A549 (cell line): ENCODE results near the gene ANKHD1. TPM values are rescaled to one million over a fixed set of nuclear protein-coding genes. Genes with fewer than 3 reads are reported as not detected.
A peak's percentile ranks its signal among the peaks of the same experiment; 100 is the strongest.

ENCODE experiments used
- ATAC-seq, 2 experiments: fragments of 200-7000 bp in 1 of 2; fragments of >200 bp in 1 of 2; cut with Nextera tagmentation in 1 of 2; cut with Tn5 transposase in 1 of 2; 3 replicates each; pipeline versions ENCODE4 v1.8.0 to v1.9.1; 2018 to 2020; ENCODE audit warnings: mild to moderate bottlenecking in 1 of 2, moderate library complexity in 1 of 2
- CTCF ChIA-PET: fragments of 300-600 bp; sonication (Branson Sonifier 250); formaldehyde crosslinking; extraction: SDS; loops from one replicate; lab custom pipeline; 2021; ENCODE audit warnings: antibody characterized with exemption, inconsistent platforms; lab: Yijun Ruan, JAX
- POLR2A ChIA-PET: fragments of 350-600 bp; formaldehyde crosslinking; extraction: SDS; loops from one replicate; lab custom pipeline; 2021; ENCODE audit warnings: antibody characterized with exemption, inconsistent platforms; lab: Yijun Ruan, JAX
- DNase-seq, 2 experiments: peaks; one replicate each; pipeline versions ENCODE4 v3.0.0 to v3.0.0-alpha.2; 2011 to 2016; ENCODE audit warnings: low read depth in 1 of 2, low spot score in 1 of 2
- FAIRE-seq: peaks from 2 replicates; lab custom pipeline; 2011; peaks lifted over from hg19 to GRCh38; lab: Jason Lieb, UNC
- H3K27ac ChIP-seq, 2 experiments: fragments of >200 bp; sonication (Bioruptor Twin); formaldehyde crosslinking; 3 replicates each; pipeline ENCODE4 v1.5.1; 2016 to 2017
- H3K4me1 ChIP-seq: fragments of >200 bp; sonication (Bioruptor Twin); formaldehyde crosslinking; 3 replicates; pipeline ENCODE4 v1.6.1; 2016
- H3K4me2 ChIP-seq: fragments of >200 bp; sonication (Bioruptor Twin); formaldehyde crosslinking; 3 replicates; pipeline ENCODE4 v1.6.1; 2016
- H3K4me3 ChIP-seq: fragments of >200 bp; sonication (Bioruptor Twin); formaldehyde crosslinking; 3 replicates; pipeline ENCODE4 v1.5.1; 2016
- H3K9me3 ChIP-seq: fragments of >200 bp; sonication (Bioruptor Twin); formaldehyde crosslinking; 3 replicates; pipeline ENCODE4 v1.6.1; 2016
- BHLHE40 ChIP-seq: IDR thresholded peaks from 2 replicates; pipeline ENCODE4 v1.6.1; 2012; ENCODE audit warnings: low read depth, low read length, inconsistent platforms
- CEBPB ChIP-seq, 2 experiments: fragments of >200 bp in 1 of 2; sonication (Bioruptor Twin) in 1 of 2; formaldehyde crosslinking in 1 of 2; IDR thresholded peaks; 2 replicates each; pipeline ENCODE4 v1.6.1; 2012 to 2016
- EHF ChIP-seq: fragments of 250-450 bp; sonication (Bioruptor Pico); IDR thresholded peaks from 2 replicates; pipeline ENCODE4 v1.5.0; 2020; ENCODE audit warnings: mild to moderate bottlenecking
- FOSB ChIP-seq: fragments of 250-450 bp; sonication (Bioruptor Pico); IDR thresholded peaks from 2 replicates; pipeline ENCODE4 v1.5.0; 2020; ENCODE audit warnings: mild to moderate bottlenecking, moderate library complexity
- GATA3 ChIP-seq: IDR thresholded peaks from 2 replicates; pipeline ENCODE4 v1.6.1; 2012; ENCODE audit warnings: borderline replicate concordance
- HDAC2 ChIP-seq: fragments of 200-600 bp; sonication (generic); IDR thresholded peaks from 2 replicates; pipeline ENCODE4 v1.6.1; 2016
- HOXB13 ChIP-seq: fragments of 250-450 bp; sonication (Bioruptor Pico); IDR thresholded peaks from 2 replicates; pipeline ENCODE4 v1.5.0; 2020; ENCODE audit warnings: low read depth, mild to moderate bottlenecking, moderate library complexity
- HOXB5 ChIP-seq: fragments of 250-450 bp; sonication (Bioruptor Pico); IDR thresholded peaks from 2 replicates; pipeline ENCODE4 v1.5.0; 2020; ENCODE audit warnings: mild to moderate bottlenecking, moderate library complexity
- KDM5A ChIP-seq: fragments of 200-600 bp; sonication (generic); IDR thresholded peaks from 2 replicates; pipeline ENCODE4 v1.6.1; 2016; ENCODE audit warnings: antibody characterized with exemption, mild to moderate bottlenecking
- MAFK ChIP-seq: fragments of 450-650 bp; IDR thresholded peaks from 2 replicates; pipeline ENCODE4 v1.6.1; 2014; ENCODE audit not compliant: partially characterized antibody
- NPAS2 ChIP-seq: fragments of 250-450 bp; sonication (Bioruptor Pico); IDR thresholded peaks from 2 replicates; pipeline ENCODE4 v1.8.0; 2022; ENCODE audit warnings: mild to moderate bottlenecking, moderate library complexity, borderline replicate concordance
- PHF8 ChIP-seq: fragments of 200-600 bp; sonication (generic); IDR thresholded peaks from 2 replicates; pipeline ENCODE4 v1.6.1; 2016; ENCODE audit warnings: low read depth, mild to moderate bottlenecking, antibody characterized with exemption, moderate library complexity, borderline replicate concordance
- POLR2A ChIP-seq: IDR thresholded peaks from 2 replicates; pipeline ENCODE4 v1.6.1; 2012; ENCODE audit warnings: mild to moderate bottlenecking, low read length
- RARB ChIP-seq: fragments of 250-450 bp; sonication (Bioruptor Pico); IDR thresholded peaks from 2 replicates; pipeline ENCODE4 v1.8.0; 2021; ENCODE audit warnings: mild to moderate bottlenecking, moderate library complexity
- RFX5 ChIP-seq: fragments of 450-650 bp; IDR thresholded peaks from 2 replicates; pipeline ENCODE4 v1.7.1; 2014; ENCODE audit warnings: antibody characterized with exemption, mild to moderate bottlenecking, moderate library complexity
- SMC3 ChIP-seq: fragments of >200 bp; sonication (Bioruptor Twin); formaldehyde crosslinking; IDR thresholded peaks from 3 replicates; pipeline ENCODE4 v1.6.1; 2018; ENCODE audit warnings: inconsistent platforms
- SREBF2 ChIP-seq: fragments of 450-650 bp; IDR thresholded peaks from 2 replicates; pipeline ENCODE4 v1.6.1; 2014; ENCODE audit warnings: mild to moderate bottlenecking, moderate library complexity
- TFCP2L1 ChIP-seq: fragments of 250-450 bp; sonication (Bioruptor Pico); IDR thresholded peaks from 2 replicates; pipeline ENCODE4 v1.5.0; 2021; ENCODE audit warnings: mild to moderate bottlenecking
- TP53 ChIP-seq: fragments of 250-450 bp; sonication (Bioruptor Pico); IDR thresholded peaks from 2 replicates; pipeline ENCODE4 v1.5.0; 2021; ENCODE audit warnings: mild to moderate bottlenecking, moderate library complexity
- ZC3H11A ChIP-seq: fragments of 450-650 bp; IDR thresholded peaks from 2 replicates; pipeline ENCODE4 v1.6.1; 2014; ENCODE audit warnings: antibody characterized with exemption, mild to moderate bottlenecking
- ZFP36 ChIP-seq: fragments of 450-650 bp; IDR thresholded peaks from 2 replicates; pipeline ENCODE4 v1.6.1; 2014; ENCODE audit warnings: borderline replicate concordance; ENCODE audit not compliant: partially characterized antibody
- ZSCAN20 ChIP-seq: fragments of 250-450 bp; sonication (Bioruptor Pico); IDR thresholded peaks from 2 replicates; pipeline ENCODE4 v1.8.0; 2022; ENCODE audit warnings: mild to moderate bottlenecking, moderate library complexity
- WGBS: methylation state at CpG from one replicate; pipeline ENCODE4 v1.1.6; 2017; ENCODE audit errors: missing lambda C conversion rate; 5-methylcytosine and 5-hydroxymethylcytosine counted together
- polyA plus RNA-seq, 4 experiments: library from polyadenylated mRNA; depleted of rRNA in 3 of 4; stranded (reverse); fragments of >200 nt; fragmentation: RNase III in 1 of 4; extraction: RNeasy Plus Mini Kit Qiagen cat#74134 plus additional on column Dnase treatment in 1 of 4; gene quantifications; 2 replicates in 3 of 4; 3 replicates in 1 of 4; pipeline ENCODE4 v1.2.3, GENCODE V29; 2011 to 2017
- TF ChIP-seq, protein P1 (sequence below): fragments of 250-450 bp; sonication (Bioruptor Pico); IDR thresholded peaks from 2 replicates; pipeline ENCODE4 v1.5.0; 2020; ENCODE audit warnings: low read depth, mild to moderate bottlenecking, moderate library complexity
- TF ChIP-seq, protein P2 (sequence below): fragments of 150-350 bp; IDR thresholded peaks from 2 replicates; pipeline ENCODE4 v1.6.1; 2014; ENCODE audit warnings: low read depth, mild to moderate bottlenecking, low read length
- TF ChIP-seq, protein P3 (sequence below): fragments of >200 bp; sonication (Bioruptor Twin); formaldehyde crosslinking; IDR thresholded peaks from 2 replicates; pipeline ENCODE4 v1.6.1; 2016
- TF ChIP-seq, protein P4 (sequence below): fragments of 200-600 bp; sonication (generic); IDR thresholded peaks from 2 replicates; pipeline ENCODE4 v1.6.1; 2016; ENCODE audit warnings: antibody characterized with exemption, mild to moderate bottlenecking, moderate library complexity
- TF ChIP-seq, protein P5 (sequence below): fragments of 450-650 bp; IDR thresholded peaks from 2 replicates; pipeline ENCODE4 v1.6.1; 2014; ENCODE audit warnings: antibody characterized with exemption
- TF ChIP-seq, protein P6 (sequence below): IDR thresholded peaks from 2 replicates; pipeline ENCODE4 v1.6.1; 2012

ANKHD1 gene
- polyA plus RNA-seq, 2 of the 4 experiments (the other 2 are of a cell fraction): 46.9 to 94.1 TPM

DNA sequence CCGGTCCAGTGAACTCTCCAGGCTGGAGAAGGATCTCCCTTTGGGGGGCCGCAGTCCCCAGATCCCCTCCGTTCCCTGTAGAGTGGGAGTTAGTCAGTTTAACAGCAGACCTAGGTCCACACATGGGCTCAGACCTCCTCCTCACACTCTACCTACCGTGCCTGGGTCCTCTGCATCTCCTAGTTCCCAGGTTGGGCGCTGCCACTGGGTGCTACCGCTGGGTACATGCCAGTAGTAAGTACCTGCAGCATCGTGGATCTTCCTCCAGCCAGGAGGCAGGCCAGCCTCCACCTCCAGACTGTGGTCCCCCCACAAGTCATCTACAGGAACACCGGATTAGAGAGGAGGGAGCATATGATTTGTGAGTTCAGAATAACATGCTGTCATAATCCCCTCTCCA lies 162.0 kb downstream of the ANKHD1 start:
- TF ChIP-seq, protein P1, sequence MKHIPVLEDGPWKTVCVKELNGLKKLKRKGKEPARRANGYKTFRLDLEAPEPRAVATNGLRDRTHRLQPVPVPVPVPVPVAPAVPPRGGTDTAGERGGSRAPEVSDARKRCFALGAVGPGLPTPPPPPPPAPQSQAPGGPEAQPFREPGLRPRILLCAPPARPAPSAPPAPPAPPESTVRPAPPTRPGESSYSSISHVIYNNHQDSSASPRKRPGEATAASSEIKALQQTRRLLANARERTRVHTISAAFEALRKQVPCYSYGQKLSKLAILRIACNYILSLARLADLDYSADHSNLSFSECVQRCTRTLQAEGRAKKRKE (CRISPR knock-in tag): no peak
- TF ChIP-seq HDAC2 (no peak), ZFP36 (no peak), EHF (CRISPR knock-in tag) (no peak), RFX5 (no peak), BHLHE40 (no peak)
- TF ChIP-seq, protein P2, sequence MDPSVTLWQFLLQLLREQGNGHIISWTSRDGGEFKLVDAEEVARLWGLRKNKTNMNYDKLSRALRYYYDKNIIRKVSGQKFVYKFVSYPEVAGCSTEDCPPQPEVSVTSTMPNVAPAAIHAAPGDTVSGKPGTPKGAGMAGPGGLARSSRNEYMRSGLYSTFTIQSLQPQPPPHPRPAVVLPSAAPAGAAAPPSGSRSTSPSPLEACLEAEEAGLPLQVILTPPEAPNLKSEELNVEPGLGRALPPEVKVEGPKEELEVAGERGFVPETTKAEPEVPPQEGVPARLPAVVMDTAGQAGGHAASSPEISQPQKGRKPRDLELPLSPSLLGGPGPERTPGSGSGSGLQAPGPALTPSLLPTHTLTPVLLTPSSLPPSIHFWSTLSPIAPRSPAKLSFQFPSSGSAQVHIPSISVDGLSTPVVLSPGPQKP: no peak
- TF ChIP-seq, protein P3, sequence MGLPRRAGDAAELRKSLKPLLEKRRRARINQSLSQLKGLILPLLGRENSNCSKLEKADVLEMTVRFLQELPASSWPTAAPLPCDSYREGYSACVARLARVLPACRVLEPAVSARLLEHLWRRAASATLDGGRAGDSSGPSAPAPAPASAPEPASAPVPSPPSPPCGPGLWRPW: no peak
- Histone ChIP-seq H3K4me1 (peaks cover 18% of the 10 kb centered on the region), H3K4me2 (peak overlapping the region; percentile 94), H3K27ac (peak overlapping the region; percentile 88), H3K9me3 (no peaks in the 10 kb centered on the region), H3K4me3 (peak overlapping the region; percentile 84)
- ATAC-seq (peak; percentile 0 to 4; a peak in 3 of 6 replicates), FAIRE-seq (no peak), DNase-seq (no peak)
- ChIA-PET POLR2A (interaction anchor here (0.7 to 3.4 kb wide), 6 partner anchors 9 to 84 kb away, joined by 3 to 16 read pairs (median 4); partner anchors contain the start of genes EIF4EBP3, IK, NDUFA2 and TMCO6), CTCF (no interaction called here)
- WGBS: 64% methylated on average over 8 of the region's 8 CpGs

DNA sequence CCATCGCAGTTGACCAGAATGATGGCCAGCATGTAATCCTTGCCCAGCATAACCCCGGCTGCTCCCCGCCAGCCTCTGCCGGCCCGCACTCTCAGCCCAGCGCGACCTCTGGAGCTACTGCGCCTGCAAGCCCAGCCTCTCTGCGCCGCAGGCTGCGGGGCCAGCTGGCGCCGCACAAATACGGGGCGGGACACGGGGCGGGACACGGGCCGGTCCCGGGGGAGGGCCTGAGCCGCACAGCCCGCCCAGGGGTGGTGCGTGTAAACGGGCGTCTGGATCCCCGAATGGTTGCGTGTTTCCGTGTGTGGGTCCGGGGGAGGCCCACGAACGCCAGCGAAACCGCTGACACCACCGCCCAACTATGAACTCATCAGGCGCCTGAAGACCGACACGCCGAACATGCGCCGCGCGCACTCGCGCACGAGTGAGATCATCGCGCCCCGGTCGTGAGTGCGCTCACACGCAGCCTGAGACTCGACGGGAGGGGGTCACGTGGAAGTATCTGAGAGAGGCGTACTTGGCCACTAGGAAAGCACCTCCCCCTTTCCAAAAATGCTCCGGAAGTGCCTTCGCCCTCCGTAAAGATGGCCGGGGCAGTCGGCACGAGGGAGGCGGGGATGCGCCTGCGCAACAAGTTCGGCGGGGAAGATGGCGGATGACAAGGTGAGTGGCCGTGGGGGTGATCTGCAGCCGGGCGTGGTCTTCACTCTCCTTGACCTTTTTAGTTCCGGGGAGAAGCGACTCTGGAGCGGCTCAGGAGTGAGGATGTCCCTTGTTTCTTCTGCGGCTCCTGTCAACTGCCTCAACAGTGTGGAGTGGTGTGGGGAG lies 162.8 kb downstream of the ANKHD1 start, which contains the start of the genes APBB3 and SLC35A4:
Gene APBB3 (minus strand): TSS at position 403 of the 828 bp plus-strand sequence. CDS start 353 bp downstream, at position 50.
Gene SLC35A4 (plus strand): TSS at position 633 of the 828 bp plus-strand sequence. CDS start 2,342 bp downstream, outside the sequence.
- CTCF ChIA-PET: interaction anchor here (3.0 kb wide), 1 partner anchor 13 kb away, joined by 11 read pairs; no protein-coding TSS in a partner anchor
- Histone ChIP-seq H3K27ac (peak within 1 kb of the TSS; percentile 88), H3K9me3 (no peaks in the 10 kb centered on the region), H3K4me3 (peak within 1 kb of the TSS; percentile 84), H3K4me2 (peak within 1 kb of the TSS; percentile 99), H3K4me1 (peaks cover 18% of the 10 kb centered on the region)
- FAIRE-seq (peak; percentile 63), DNase-seq (peak; percentile 96 to 98), ATAC-seq (peak; percentile 87 to 94)
- WGBS: under 1% methylated on average over 31 of the region's 74 CpGs
- POLR2A ChIA-PET: interaction anchor here (0.7 to 3.4 kb wide), 7 partner anchors 10 to 83 kb away, joined by 3 to 16 read pairs (median 3); partner anchors contain the start of genes EIF4EBP3, IK, NDUFA2 and TMCO6
- no peak for TF ChIP-seq ZSCAN20 (CRISPR knock-in tag)
- TF ChIP-seq PHF8: peak; percentile 89; the same call in 1 of the 2 replicates
- peak; percentile 75 for TF ChIP-seq POLR2A
- no peak for TF ChIP-seq GATA3
- TF ChIP-seq, protein P4, sequence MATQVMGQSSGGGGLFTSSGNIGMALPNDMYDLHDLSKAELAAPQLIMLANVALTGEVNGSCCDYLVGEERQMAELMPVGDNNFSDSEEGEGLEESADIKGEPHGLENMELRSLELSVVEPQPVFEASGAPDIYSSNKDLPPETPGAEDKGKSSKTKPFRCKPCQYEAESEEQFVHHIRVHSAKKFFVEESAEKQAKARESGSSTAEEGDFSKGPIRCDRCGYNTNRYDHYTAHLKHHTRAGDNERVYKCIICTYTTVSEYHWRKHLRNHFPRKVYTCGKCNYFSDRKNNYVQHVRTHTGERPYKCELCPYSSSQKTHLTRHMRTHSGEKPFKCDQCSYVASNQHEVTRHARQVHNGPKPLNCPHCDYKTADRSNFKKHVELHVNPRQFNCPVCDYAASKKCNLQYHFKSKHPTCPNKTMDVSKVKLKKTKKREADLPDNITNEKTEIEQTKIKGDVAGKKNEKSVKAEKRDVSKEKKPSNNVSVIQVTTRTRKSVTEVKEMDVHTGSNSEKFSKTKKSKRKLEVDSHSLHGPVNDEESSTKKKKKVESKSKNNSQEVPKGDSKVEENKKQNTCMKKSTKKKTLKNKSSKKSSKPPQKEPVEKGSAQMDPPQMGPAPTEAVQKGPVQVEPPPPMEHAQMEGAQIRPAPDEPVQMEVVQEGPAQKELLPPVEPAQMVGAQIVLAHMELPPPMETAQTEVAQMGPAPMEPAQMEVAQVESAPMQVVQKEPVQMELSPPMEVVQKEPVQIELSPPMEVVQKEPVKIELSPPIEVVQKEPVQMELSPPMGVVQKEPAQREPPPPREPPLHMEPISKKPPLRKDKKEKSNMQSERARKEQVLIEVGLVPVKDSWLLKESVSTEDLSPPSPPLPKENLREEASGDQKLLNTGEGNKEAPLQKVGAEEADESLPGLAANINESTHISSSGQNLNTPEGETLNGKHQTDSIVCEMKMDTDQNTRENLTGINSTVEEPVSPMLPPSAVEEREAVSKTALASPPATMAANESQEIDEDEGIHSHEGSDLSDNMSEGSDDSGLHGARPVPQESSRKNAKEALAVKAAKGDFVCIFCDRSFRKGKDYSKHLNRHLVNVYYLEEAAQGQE: no peak; the same call in 1 of the 2 replicates
- no peak for TF ChIP-seq FOSB (CRISPR knock-in tag)
- TF ChIP-seq, protein P2: peak; percentile 88
- no peak for TF ChIP-seq SREBF2
- 0 out of 2 replicates have a peak, but pooled peaks have one; percentile 40 for TF ChIP-seq HOXB5 (CRISPR knock-in tag)
- TF ChIP-seq MAFK: no peak
- peak; percentile 72; the same call in 1 of the 2 replicates for TF ChIP-seq NPAS2 (CRISPR knock-in tag)
- TF ChIP-seq TFCP2L1: no peak
- TF ChIP-seq, protein P5, sequence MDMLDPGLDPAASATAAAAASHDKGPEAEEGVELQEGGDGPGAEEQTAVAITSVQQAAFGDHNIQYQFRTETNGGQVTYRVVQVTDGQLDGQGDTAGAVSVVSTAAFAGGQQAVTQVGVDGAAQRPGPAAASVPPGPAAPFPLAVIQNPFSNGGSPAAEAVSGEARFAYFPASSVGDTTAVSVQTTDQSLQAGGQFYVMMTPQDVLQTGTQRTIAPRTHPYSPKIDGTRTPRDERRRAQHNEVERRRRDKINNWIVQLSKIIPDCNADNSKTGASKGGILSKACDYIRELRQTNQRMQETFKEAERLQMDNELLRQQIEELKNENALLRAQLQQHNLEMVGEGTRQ: peak; percentile 90
- no peak for TF ChIP-seq RARB
- TF ChIP-seq, protein P6, sequence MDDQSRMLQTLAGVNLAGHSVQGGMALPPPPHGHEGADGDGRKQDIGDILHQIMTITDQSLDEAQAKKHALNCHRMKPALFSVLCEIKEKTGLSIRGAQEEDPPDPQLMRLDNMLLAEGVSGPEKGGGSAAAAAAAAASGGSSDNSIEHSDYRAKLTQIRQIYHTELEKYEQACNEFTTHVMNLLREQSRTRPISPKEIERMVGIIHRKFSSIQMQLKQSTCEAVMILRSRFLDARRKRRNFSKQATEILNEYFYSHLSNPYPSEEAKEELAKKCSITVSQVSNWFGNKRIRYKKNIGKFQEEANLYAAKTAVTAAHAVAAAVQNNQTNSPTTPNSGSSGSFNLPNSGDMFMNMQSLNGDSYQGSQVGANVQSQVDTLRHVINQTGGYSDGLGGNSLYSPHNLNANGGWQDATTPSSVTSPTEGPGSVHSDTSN: peak; percentile 47
- peak; percentile 10; the same call in 1 of the 3 replicates for TF ChIP-seq SMC3
- TF ChIP-seq HOXB13 (CRISPR knock-in tag): no peak
- no peak for TF ChIP-seq ZC3H11A
- TF ChIP-seq CEBPB (IDR thresholded peaks at IDR 0.05): no peak; a peak in 1 of 4 replicates
- TF ChIP-seq TP53 (CRISPR knock-in tag): no peak
- peak; percentile 72; the same call in 1 of the 2 replicates for TF ChIP-seq KDM5A
